ENCODE measurements around the gene GPR39. TPM values are rescaled to one million over a fixed set of nuclear protein-coding genes. Genes with fewer than 3 reads are reported as not detected.
A peak's percentile ranks its signal among the peaks of the same experiment; 100 is the strongest.

GPR39 gene
- total RNA-seq, 1 experiment from 2014 or later, result 15.7 TPM

DNA sequence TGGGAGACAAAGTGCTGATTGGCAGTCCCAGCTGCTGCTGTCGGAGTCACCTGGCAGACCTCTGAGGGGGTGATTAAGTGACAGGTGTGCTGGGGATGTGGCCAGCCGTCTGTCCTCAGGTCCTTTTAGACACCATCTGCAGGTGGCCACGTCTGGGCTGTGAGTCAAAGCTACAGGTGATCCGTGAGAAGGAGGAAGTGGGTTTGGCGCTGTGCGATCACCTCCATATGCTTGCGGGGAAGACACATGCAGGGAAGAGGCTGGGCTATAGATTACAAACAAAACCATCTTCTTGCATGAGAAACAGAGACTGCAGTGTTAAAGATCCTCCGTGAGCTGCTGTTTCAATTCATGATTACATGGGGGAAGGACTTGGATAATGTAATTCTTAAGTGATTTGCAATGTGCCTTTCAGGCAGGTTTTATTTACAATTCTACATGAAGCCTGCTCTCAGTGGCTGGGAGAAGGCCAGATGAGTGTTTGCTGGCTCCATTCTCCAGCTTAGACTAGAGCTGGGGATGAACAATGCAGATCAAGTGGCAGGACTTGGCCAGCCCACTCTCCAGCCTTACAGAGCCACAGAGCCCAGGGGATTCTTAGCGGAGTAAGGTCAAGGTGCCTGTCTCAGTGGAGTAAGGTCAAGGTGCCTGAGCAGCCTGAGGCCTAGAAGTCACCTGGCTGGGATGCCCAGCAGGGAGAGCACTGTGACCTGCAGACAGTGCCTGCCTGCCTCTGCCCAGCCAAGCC, 165.6 kb downstream of the GPR39 start:
- in situ Hi-C loops (cut with HindIII; ENCODE audit: low pct_unique_long_range_greater_than_20kb, low sequenced_read_pairs), result no loop called here
- DNase-seq (ENCODE audit: low read depth), result no peak

DNA sequence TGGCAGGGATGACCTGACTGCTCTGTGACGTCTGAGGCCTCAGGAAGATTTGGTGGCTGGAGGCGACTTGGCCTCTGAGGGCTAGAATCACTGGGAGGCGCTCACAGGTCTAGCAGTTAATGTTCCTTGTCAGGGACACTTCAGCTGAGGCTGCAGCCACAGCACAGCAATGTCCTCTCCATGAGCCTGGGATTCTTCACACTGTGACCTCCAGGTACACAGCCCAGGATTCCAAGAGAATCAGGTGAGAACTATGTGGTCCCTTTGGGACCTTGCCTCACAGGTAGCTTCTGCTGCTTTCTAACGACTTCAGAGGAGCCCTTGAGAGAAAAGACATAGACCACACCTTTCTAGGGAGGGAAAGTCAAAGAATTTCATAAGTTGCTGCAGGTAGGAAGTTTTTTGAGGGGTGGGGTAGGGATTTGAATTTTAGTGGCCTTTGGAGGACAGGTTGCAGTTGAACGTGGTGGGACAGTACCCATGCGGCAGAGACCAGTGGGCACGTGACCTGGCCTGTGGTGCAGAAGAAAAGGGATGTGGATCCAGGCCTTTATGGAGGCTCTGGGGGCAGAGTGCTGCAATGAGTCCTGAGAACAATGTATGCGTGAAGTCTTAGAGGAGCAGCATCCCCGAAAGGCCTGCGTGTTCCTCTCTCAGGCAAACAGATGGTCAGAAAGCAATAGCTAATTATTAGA, 167.2 kb downstream of the GPR39 start:
- in situ Hi-C loops (cut with HindIII; ENCODE audit: low pct_unique_long_range_greater_than_20kb, low sequenced_read_pairs), result no loop called here

DNA sequence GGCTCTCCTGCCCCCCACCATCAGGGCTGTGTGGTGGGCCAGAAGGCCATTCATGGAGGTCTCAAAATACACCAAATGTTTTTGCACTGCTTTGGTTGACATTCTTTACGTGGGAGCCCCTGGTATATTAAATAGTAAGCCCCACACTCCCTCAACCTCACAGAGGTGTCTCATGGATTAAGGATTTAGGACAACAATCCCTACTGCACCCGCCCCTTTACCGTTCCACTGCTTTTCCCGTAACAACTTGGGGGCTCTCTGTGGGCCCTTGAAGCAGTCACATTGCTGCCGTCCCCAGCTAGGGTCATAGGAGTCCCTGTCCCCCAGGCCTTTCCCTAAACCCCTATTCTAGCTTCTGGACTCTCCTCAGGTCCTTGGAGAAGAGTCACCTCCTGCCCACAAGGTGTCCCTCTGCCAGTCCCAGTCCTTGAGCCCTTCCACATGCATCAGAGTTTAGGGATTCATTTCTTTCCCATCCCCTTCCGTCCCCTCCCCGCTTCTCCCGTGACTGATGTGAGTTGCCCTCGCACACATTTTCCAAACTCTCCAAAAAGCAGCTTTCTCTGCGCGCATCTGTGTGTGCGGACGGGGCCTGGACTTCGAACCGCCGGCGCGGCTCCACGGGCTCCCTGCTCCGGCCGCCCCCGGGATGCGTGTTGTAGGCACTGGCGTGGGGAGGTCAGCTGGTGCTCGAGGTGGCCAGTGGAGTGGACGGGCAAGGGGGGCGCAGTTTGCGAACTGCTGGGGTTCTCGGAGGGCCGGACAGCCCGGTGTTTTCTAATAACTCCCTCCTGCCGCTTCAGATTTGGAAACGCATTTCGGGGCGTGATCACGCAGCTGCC, 168.6 kb downstream of the GPR39 start:
- in situ Hi-C loops (cut with HindIII; ENCODE audit: low pct_unique_long_range_greater_than_20kb, low sequenced_read_pairs), result no loop called here
- DNase-seq (ENCODE audit: low read depth), result no peak

More for the DNA sequence above, 167.2 kb downstream of the GPR39 start:
- no peak for DNase-seq (ENCODE audit: low read depth)

DNA sequence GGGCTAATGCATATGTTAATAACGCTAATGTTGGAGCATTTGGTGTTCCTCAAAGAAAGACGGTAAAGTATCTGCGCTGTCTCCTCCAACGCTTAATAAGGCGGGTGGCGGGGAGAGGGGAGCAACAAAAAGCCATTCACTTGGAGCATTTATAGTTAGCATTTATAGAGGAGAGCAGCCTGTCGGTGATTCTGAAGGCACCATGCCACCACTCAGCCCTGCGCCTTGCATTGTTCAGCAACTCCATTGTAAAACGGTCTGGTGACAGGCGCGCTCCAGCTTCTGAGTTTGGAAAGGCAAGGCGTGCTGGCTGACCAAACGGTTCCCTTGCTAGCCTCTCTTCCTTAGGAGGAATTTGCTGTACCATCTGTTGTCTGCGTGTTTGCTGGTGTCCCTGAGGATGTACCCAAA, 169.5 kb downstream of the GPR39 start:
- no peak for DNase-seq (ENCODE audit: low read depth)
- in situ Hi-C loops (cut with HindIII; ENCODE audit: low pct_unique_long_range_greater_than_20kb, low sequenced_read_pairs), result no loop called here

DNA sequence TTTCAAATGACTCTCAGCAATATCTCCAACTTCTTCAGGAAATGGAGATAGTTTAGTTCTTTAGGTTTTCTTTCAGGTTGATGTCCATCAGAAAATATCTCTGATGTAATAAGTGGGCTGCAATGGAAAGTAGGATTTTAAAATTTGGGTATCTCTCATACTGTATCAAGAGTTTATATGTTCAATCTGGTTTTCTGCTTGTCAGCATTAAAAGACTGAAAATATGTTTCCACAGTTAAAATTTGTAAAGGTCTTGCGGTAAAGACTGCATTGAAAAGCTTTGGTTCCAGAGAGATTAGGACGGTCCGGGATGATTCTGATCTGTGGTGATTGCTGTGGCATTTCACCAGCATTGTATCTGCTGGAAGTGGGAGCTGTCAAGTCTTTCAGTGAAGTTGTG, 170.2 kb downstream of the GPR39 start:
- in situ Hi-C loops (cut with HindIII; ENCODE audit: low pct_unique_long_range_greater_than_20kb, low sequenced_read_pairs), result no loop called here
- no peak for DNase-seq (ENCODE audit: low read depth)

DNA sequence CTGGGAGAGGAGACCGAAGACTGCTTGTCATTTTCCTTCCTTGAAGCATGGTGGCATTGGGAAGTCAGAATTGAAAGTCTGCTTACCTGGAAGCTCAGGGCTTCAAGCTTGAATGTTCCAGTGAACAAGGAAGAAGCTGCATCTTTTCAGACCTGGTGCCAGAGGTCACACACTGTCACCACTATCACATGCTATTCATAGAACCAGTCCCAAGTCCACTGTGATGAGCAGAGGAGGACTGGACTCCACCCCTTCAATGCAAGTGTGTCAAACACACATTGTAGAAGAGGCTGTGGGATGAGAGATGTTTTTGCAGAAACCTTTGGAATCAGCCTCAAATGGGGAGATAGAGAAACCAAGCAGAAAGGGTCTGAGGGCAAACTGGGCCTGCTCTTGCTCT, 172.0 kb downstream of the GPR39 start:
- DNase-seq (ENCODE audit: low read depth), result no peak
- in situ Hi-C loops (cut with HindIII; ENCODE audit: low pct_unique_long_range_greater_than_20kb, low sequenced_read_pairs), result no loop called here

DNA sequence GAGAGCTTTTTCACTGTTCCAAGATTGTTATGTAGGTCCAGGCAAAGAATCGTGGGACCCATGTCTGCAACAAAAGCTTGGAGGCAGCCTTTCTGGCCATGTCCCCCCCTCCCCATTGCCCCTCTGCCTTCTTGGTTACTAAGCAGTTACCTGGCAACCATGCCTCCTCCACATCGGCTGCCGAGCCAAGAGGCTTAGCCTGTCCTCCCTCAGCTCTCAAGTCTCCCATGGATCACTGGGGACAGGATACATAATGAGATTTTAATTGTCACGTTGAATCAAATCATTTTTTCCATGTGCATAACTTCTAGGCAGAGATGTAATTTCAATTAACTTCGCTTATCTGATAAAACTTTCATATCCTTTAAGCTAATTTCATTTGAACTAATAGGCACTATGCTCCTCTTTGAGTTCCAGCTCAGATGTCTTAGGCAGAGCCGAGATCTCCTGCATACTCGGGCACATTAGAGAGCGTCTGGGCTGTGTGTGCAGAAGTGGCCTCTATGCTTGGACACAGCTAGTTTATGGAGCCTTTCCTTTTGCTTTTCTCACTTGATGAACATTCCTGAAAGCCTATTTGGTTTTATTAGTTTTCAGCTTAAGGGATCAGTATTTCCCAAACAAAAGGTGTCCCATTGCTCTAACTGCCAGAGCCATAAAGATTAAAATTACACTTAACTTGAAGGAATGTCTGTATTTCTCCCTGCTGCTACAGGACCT, 172.7 kb downstream of the GPR39 start:
- in situ Hi-C loops (cut with HindIII; ENCODE audit: low pct_unique_long_range_greater_than_20kb, low sequenced_read_pairs), result no loop called here
- DNase-seq (ENCODE audit: low read depth), result no peak

DNA sequence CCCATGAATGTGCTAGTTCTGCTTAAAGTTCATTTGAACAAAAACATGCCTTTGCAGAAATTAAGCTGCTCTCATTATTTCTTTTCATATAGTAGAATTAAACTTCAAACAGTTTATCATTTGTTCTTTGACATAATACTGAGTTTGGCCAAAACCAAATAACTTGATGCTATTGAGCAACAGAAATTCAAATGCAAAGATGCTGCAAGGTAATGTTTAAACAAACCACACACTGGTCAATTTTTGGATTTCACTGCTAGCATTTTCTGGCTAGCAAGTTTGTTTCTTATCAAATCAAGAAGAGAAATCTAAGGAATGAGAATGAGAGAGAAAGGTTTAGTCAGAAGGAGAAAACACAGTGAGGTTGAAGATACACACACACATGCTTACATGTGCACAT, 173.4 kb downstream of the GPR39 start:
- DNase-seq (ENCODE audit: low read depth), result no peak
- in situ Hi-C loops (cut with HindIII; ENCODE audit: low pct_unique_long_range_greater_than_20kb, low sequenced_read_pairs), result no loop called here

DNA sequence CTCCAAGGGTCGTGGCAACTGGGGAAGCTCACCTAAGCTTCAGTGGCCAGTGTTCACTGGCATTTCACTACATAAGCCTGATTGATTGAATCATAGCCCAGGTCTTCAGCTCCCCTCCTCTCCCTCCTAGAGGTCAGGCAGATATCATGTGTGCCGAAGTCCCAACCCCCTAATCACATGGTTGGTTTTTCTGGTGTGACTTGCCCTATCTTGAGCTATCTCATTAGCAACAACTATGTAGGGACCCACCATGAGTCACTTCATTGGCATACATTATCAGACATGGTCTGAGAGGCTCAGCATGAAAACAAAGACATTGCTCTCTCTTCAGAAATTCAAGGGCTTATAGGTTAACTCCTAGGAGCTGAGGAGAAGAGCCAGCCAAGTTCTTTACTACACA, 176.6 kb downstream of the GPR39 start:
- in situ Hi-C loops (cut with HindIII; ENCODE audit: low pct_unique_long_range_greater_than_20kb, low sequenced_read_pairs), result no loop called here
- DNase-seq (ENCODE audit: low read depth), result peak; percentile 92

DNA sequence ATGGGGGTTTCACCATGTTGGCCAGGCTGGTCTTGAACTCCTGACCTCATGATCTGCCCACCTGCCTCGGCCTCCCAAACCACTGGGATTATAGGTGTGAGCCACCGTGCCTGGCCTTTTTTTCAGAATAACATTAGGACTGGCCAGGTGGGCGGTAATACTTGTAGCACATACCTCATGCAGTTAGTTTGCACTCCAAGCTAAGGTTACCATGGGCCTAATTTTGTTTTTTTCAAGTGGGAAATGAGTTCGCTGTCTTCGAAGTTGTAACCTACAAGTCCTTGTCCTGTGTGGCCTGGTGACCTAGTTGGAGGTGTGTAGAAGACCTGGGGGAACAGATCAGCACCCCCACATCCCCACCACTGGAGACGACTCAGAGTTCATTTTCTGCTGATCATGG, 178.6 kb downstream of the GPR39 start:
- DNase-seq (ENCODE audit: low read depth), result no peak
- in situ Hi-C loops (cut with HindIII; ENCODE audit: low pct_unique_long_range_greater_than_20kb, low sequenced_read_pairs), result no loop called here

DNA sequence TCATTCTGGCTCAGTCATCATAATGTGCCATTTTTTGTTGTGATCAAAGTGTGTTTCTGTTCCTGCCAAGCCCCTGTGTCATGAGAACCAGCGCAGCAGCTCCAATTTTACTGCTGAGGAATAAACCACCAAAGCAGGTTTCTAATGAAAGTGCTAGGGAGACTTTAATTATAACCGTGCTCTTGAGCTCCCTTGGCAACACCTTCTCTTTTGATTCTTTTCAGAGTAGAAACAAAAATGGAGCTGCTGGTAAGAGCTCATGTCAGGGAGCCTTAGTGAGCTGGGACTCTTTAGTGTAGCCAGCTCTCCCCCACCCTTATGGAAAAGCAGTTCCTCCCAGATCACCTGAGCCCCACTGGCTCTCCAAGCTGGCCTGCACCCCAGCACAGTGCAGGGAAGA, 179.1 kb downstream of the GPR39 start:
- in situ Hi-C loops (cut with HindIII; ENCODE audit: low pct_unique_long_range_greater_than_20kb, low sequenced_read_pairs), result no loop called here
- no peak for DNase-seq (ENCODE audit: low read depth)

DNA sequence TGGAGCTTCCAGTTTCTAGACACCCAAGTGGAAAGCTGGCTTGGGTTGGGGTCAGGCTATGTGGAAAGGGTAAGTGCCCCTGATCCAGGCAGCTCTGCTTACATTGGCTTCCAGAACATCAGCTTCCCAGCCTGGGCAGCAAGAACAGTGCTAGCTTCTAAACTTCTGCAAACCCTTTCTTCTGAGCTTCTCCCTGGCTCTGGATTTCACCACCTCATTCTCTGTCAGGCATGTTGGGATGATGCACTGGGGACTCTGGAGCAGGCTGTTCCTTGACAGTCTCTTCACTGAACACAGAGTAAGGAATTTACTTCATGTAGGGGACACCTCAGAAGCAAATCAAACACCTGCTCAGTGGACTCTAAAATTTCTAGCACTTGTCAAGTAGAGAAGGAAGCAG, 180.6 kb downstream of the GPR39 start:
- in situ Hi-C loops (cut with HindIII; ENCODE audit: low pct_unique_long_range_greater_than_20kb, low sequenced_read_pairs), result no loop called here
- DNase-seq (ENCODE audit: low read depth), result no peak

DNA sequence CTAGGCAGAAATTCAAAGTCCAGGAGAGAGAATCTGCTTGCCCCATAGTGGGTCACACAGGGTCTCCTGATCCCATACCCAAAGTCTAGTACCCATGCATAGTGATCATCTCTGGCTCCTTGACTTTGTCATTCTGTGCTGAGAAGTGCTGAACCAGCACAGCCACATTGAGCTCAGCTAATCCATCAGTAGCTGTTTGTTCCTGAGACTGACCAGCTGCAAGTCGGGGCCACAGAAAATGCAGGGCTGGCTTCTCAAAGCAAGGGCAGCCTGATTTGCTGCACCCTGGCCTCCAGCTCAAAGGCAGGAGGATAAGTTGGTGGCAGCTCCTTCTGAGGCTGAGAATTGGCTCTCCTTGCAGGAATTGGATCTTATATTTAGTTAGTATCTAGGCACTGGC, 181.2 kb downstream of the GPR39 start:
- in situ Hi-C loops (cut with HindIII; ENCODE audit: low pct_unique_long_range_greater_than_20kb, low sequenced_read_pairs), result no loop called here
- no peak for DNase-seq (ENCODE audit: low read depth)

DNA sequence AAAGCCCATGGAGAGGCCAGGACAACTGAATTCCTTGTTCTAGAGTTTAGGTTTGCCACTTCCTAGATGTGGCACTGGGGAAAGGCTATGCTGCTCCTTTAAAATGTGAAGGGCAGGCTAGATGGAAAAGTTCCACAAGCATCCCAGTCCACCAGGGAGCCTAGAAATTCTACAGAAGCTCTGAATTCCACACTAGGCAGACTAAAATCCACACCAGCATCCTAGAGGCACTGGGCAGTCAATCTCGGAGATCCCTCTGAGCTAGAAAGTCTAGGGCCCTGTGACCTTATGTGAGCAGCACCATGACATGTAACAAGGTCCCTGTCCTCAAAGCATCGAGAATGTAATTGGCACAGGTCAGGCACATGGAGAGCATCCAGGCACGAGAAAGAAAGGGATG, 181.9 kb downstream of the GPR39 start:
- no peak for DNase-seq (ENCODE audit: low read depth)
- in situ Hi-C loops (cut with HindIII; ENCODE audit: low pct_unique_long_range_greater_than_20kb, low sequenced_read_pairs), result no loop called here

DNA sequence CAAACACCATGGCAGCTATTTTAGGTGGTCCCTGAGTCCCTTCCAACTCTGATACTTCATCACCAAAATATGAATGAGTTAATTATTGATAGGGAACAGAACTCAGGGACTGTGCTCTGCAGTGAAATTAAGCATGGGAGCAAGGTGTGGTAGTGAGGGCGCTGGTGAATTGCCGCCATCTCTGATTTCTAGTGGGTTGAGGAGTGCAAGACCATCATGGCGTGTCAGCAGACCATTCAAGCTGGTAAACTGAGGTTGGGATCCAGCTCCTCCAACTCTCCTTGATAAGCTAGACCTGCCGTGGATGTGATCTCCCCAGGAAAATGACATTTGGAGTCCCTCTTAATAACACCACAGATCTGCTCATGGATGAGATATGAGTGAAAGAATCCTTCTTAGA, 183.0 kb downstream of the GPR39 start:
- no peak for DNase-seq (ENCODE audit: low read depth)
- in situ Hi-C loops (cut with HindIII; ENCODE audit: low pct_unique_long_range_greater_than_20kb, low sequenced_read_pairs), result no loop called here

DNA sequence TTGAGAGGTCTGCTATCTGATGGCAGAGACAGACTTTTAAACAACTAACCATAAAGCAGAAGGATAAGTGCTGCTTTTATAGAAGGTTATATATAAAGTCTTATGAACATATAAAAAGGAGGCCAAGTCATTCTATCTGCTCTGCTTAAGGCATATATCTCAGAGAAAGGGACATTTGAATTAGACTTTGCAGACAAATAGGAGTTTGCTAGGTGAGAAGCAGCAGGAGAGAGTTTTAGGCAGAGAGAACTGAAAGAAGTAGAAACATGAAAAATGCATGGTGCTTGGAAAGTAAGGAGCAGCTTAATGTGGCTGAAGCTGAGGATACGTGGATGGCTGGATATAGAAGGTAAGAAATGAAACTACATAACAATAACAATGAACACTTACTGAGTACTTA, 188.0 kb downstream of the GPR39 start:
- no peak for DNase-seq (ENCODE audit: low read depth)
- in situ Hi-C loops (cut with HindIII; ENCODE audit: low pct_unique_long_range_greater_than_20kb, low sequenced_read_pairs), result no loop called here

DNA sequence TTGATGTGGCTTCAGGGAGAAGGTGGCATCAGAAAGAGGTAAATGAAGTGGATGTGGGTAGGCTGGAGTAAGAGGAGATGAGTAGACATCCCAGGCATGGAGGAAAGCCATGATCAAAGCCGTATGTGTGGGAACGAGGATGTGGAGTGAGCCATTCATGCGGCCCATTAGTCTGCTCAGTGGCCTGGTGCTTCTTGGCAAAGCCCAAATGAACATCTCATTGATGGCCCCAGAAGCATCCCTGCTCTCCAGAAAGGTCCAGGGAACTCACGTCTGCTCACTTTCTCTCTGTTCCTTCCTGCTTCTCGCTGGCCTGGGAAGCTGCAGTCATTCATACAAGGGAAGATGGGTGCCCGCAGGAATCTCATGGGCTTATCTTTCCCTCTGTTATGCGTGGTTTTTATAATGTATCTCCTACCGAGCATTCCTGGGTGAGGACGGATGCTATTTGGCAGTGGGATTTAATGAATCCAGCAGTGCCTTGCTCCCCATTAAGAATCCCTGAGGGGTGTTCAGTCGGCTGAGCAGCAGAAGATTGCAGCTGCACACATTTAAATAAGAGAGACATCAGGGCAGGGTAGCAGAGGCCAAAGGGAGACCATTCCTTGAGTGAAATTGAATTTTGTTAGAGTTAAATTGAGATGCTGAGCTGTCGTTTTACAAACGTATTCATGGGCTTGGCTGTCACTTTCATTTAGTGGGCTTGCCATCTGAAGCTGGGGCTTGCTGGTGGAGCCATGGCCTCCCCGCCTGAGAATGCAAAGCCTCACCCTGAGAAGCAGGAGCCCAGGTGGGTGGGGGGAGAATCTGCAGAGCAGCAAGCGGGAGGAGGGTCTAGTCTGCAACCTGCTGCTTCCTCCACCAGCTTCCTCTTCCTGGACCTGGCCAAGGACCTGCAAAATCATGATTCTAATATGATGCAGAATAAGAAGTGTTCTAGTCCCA, 188.9 kb downstream of the GPR39 start:
- in situ Hi-C loops (cut with HindIII; ENCODE audit: low pct_unique_long_range_greater_than_20kb, low sequenced_read_pairs), result no loop called here
- no peak for DNase-seq (ENCODE audit: low read depth)

DNA sequence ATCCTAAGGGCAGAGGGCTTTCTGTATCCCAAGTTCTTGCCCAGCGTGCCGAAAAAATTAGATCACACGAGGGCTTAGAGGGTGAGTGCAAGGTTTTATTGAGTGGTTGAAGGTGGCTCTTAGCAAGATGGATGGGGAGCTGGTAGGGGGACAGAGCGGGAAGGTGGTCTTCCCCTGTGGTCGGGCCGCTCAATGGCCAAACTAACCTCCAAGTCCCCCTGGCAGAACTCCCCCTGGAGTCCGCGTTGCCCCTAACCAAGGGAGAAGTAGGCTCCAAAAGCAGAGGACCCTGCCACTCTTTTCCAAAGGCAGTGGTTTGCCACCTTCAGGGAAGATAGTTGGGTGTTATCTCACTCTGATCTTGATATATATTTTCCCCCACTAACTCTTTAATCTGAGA, 190.0 kb downstream of the GPR39 start:
- DNase-seq (ENCODE audit: low read depth), result no peak
- in situ Hi-C loops (cut with HindIII; ENCODE audit: low pct_unique_long_range_greater_than_20kb, low sequenced_read_pairs), result no loop called here

Data from Caki2 (cell line).